Measurements from ENCODE around the gene AIP. TPM values are rescaled to one million over a fixed set of nuclear protein-coding genes. Genes with fewer than 3 reads are reported as not detected.

AIP gene
- polyA plus RNA-seq, 6 donors from 2014 or later = 86.8 to 149 (median 120) TPM

DNA sequence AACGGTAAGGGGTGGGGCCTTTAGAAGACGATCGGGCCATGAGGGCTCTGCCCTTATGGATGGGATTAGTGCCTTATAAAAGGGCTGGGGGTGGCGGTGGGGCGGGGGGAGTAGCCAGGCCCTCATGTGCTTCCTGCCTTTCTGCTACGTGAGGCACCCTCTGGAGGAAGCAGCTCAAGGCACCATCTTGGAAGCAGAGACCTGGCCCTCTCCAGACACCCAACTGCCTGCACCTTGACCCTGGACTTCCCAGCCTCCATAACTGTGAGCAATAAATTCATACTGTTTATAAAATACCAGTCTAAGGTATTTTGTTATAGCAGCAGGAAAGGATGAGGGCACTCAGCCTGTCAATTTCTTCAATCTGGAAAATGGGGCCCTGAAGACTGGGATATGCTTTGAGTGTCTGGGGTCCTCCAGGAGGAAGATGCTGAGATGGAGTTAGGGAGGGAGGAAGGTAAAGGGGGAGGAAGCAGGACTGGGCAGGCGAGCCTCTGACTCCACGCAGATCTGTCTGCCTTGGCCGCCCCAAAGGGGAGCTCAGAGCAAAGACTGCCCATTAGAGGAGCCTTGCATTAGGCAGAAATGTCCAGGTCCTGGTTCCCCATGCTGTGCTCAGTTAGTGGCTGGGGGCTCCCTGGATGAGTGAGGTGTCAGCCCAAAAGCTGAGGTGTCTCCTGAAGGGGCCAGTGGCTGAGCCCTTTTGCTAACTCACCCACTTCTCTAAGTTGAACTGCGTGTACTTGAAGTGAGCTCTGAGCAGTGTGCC, 35.1 kb downstream of the AIP start:
- H3K9me3 Mint-ChIP-seq = no peaks in the 10 kb centered on the region
- no peaks in the 10 kb centered on the region for H3K36me3 Mint-ChIP-seq
- no peak overlapping the region for H3K4me3 Mint-ChIP-seq
- H3K4me1 Mint-ChIP-seq = no peaks in the 10 kb centered on the region
- no peak for DNase-seq
- no peak overlapping the region for H3K27ac Mint-ChIP-seq
- ATAC-seq (ENCODE audit: low read depth in 2 of 2) = no peak
- H3K27me3 Mint-ChIP-seq = peaks cover 6 to 36% (median 22%) of the 10 kb centered on the region in 3 donors

DNA sequence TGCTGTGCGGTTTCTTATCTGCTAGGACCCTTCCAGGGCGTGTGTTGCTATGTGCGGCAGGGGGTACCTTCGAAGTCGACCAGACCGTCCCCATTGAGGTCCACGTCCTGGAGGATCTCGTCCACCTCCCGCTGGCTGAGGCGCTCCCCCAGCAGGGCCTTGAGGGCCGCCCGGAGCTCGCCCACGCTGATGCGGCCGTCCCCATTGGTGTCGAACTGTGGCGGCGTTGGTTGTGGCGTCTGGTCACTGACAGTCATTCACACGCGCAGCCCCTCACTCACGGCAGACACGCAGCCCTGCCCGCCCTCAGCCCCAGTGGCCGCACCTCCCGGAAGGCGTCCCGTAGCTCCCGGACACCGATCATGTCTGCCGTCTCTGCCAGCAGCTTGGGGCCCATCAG, 36.9 kb downstream of the AIP start:
- H3K4me1 Mint-ChIP-seq = no peaks in the 10 kb centered on the region
- no peak overlapping the region for H3K4me3 Mint-ChIP-seq
- no peaks in the 10 kb centered on the region for H3K36me3 Mint-ChIP-seq
- no peaks in the 10 kb centered on the region for H3K9me3 Mint-ChIP-seq
- peaks cover 0 to 33% (median 28%) of the 10 kb centered on the region in 3 donors for H3K27me3 Mint-ChIP-seq
- H3K27ac Mint-ChIP-seq = no peak overlapping the region
- ATAC-seq (ENCODE audit: low read depth in 2 of 2) = no peak
- DNase-seq = no peak

DNA sequence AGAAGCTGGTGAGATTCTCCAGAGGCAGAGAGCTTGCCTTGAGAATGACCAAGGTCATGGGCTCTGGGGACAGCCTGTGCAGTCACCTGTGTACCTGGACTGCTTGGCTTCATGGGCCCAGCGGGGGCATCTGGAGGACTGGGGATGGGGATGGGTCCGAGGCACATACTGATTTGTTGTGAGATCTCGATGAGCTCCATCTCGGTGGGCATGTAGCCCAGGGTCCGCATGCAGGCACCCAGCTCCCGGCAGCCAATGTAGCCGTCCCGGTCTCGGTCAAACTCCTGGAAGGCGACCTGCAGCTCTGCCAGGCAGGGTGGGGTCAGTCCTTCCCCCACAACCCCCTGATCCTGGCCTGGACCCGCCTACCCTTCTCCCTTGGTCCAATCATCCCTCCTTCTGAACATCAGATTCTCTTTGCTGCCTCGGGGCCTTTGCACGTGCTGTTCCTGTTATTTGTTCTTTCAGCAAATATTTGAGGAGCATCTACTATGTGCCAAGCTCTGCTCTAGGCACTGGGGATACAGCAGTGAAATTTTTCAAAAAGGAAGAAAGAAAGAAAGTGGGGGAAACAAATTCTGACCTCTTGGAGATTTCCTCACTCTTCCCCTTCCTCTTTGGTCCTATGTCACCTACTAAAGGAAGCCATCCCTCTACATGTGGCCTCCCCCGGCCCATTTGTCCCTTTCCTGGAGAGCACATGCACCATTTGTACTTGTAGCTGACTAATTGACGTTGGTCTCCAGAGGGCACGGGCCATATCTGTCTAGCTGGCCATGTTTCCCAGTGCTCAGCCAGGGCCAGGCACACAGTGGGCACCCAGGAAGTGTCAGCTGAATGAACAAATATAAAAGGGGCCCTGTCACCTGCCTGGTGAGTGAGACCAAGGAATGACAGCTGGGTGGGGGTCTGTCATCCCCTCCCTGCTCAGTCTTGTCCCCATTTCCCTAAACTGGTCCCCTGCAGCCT, 38.3 kb downstream of the AIP start:
- H3K27ac Mint-ChIP-seq = no peak overlapping the region
- no peak for DNase-seq
- no peak for ATAC-seq (ENCODE audit: low read depth in 2 of 2)
- no peaks in the 10 kb centered on the region for H3K9me3 Mint-ChIP-seq
- H3K4me3 Mint-ChIP-seq = no peak overlapping the region
- no peaks in the 10 kb centered on the region for H3K4me1 Mint-ChIP-seq
- H3K27me3 Mint-ChIP-seq = peaks cover 0 to 38% (median 29%) of the 10 kb centered on the region in 3 donors
- no peaks in the 10 kb centered on the region for H3K36me3 Mint-ChIP-seq

DNA sequence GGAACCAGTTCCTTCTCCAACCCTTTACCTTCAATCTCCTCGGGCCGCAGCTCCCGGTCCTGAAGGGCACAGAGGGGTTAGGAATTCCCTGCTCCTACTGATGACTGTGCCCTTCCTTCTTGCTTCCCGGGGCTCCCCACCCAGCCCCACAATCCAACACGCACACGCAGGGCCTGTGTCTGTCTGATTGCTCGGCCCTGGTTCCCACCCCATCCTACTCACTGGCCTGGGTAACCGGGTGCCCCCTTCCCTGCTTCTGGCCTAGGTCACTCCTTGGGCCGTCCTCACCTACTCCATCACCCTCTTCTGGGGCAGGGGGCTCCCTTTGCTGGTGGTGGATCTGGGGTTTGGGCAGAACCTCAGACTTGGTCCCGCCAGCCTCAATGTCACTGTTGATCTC, 39.1 kb downstream of the AIP start:
- DNase-seq = no peak
- ATAC-seq (ENCODE audit: low read depth in 2 of 2) = no peak
- Mint-ChIP-seq H3K4me3 (no peak overlapping the region), H3K27me3 (peaks cover 0 to 42% (median 35%) of the 10 kb centered on the region in 3 donors), H3K9me3 (no peaks in the 10 kb centered on the region), H3K27ac (peak overlapping the region in 1 of 6 donors; percentile 83), H3K36me3 (peaks cover 0 to under 1% of the 10 kb centered on the region in 2 donors), H3K4me1 (no peaks in the 10 kb centered on the region)

DNA sequence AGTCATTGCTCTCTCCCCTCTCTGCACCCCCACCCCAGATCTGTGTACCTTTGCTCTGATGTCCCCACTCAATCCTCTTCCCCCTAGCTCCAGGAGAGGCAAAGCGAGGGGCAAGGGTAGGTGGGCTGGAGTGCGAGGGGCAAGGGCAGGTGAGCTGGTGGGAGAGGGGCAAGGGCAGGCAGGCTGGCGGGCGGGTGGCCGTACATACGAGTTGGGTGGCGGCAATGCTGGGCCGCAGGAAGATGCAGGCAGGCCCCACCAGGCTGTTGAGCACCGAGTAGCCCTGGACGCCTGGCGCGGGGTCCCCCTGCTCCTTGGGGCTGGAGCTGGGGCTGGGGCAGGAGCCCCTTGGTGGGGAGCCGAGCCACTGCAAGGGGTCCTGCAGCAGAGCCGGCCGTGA, 39.5 kb downstream of the AIP start:
- H3K27me3 Mint-ChIP-seq = peaks cover 2 to 44% (median 39%) of the 10 kb centered on the region in 3 donors
- H3K27ac Mint-ChIP-seq = no peak overlapping the region
- H3K36me3 Mint-ChIP-seq = peaks cover 0 to 5% of the 10 kb centered on the region in 2 donors
- no peaks in the 10 kb centered on the region for H3K4me1 Mint-ChIP-seq
- H3K9me3 Mint-ChIP-seq = peaks cover 0 to 3% (median 0%) of the 10 kb centered on the region in 7 donors
- no peak overlapping the region for H3K4me3 Mint-ChIP-seq
- DNase-seq (no peak), ATAC-seq (ENCODE audit: low read depth in 2 of 2) (no peak)

DNA sequence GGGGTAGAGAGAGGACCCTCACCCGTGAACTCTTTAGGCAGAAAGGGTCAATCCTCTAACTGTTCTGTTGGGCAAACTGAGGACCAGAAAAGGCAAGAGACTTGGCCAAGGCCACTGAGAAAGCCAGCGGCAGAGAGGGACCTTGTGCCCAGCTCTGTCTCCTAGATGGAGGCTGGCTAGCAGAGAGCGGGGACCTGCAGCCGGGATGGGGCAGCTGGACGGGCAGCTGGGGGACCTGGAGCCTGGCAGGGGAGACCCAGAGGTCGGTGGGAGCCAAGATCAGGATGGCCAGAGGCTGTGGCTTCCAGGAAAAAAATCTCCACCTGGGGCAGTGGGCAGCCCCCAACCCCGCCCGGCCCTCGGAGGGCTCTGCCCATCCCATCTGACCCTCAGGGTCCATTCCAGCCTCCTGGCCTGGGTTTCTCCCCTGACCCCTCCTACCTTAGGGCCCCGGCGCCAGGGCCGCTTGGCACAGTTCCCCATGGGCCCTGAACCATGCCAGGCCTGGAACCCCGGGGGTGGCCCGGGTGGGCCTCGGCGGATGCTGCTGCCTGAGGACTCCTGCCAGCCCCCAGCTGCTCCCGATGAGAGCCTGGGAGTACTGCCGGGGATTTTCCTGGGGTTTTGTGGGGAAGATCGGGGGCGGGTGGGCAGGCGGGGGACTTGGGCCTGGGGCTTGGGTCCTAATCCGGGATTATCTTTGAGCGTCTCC, 40.2 kb downstream of the AIP start, which contains the start of gene CABP2:
Gene CABP2, minus strand, starts transcription at position 603 of the 712 bp plus-strand sequence. Its CDS starts 120 bp downstream, at position 483.
- H3K4me3 Mint-ChIP-seq = no peak within 1 kb of the TSS
- H3K4me1 Mint-ChIP-seq = no peaks in the 10 kb centered on the region
- DNase-seq = no peak
- H3K27ac Mint-ChIP-seq = no peak within 1 kb of the TSS
- no peak for ATAC-seq (ENCODE audit: low read depth in 2 of 2)
- H3K36me3 Mint-ChIP-seq = peaks cover 0 to 5% of the 10 kb centered on the region in 2 donors
- H3K27me3 Mint-ChIP-seq = peaks cover 6 to 51% (median 45%) of the 10 kb centered on the region in 3 donors
- peaks cover 0 to 6% (median 0%) of the 10 kb centered on the region in 7 donors for H3K9me3 Mint-ChIP-seq

DNA sequence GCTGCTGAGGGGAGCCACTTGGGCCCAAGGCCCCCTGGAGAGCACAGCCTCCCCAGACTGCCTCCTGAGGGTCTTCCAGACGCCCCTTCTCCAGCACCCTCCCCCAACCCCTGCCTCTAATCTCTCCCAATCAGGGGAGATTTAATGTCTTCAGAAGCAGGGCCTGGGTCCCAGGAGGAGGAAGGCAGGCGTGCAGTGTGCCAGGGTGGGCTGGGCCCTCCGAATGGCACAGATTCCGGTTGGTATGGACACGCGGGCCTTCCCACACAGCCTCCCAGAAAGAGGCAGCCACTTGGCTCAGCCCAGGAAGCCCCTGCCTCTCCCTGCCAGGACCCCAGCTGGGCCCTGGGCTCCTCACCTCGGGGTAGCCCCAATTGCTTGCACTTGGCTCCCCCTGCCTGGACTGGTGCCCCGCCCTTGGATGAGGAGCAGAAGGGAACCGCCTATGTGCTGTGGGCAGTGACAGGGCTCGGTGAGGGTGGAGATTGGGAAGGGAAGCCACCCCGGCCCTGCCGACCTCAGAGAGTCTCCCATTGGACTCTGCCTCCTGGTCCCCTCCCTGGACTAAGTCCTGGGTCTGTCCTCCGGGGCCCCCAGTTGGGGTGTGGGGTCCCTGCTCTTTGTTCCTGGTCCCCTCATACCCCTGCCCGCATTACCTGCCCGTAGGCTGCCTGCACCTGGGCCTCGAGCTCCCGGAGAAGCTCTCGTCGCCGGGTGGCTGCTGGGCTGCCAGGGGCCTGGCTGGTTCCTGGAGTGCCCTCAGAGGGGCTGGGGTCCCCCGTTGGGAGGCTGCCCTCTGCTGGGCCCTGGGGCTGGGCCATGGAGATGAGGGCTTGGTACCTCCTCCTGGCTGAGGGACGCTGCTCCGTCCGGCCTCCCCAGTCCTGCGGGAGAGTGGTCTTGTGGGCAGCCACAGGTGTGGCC, 41.0 kb downstream of the AIP start:
- no peaks in the 10 kb centered on the region for H3K4me1 Mint-ChIP-seq
- no peak for DNase-seq
- H3K27me3 Mint-ChIP-seq = peaks cover 6 to 52% (median 45%) of the 10 kb centered on the region in 3 donors
- no peak overlapping the region for H3K27ac Mint-ChIP-seq
- no peak overlapping the region for H3K4me3 Mint-ChIP-seq
- peaks cover 0 to 6% (median 0%) of the 10 kb centered on the region in 7 donors for H3K9me3 Mint-ChIP-seq
- peaks cover 0 to 5% of the 10 kb centered on the region in 2 donors for H3K36me3 Mint-ChIP-seq
- ATAC-seq (ENCODE audit: low read depth in 2 of 2) = no peak

DNA sequence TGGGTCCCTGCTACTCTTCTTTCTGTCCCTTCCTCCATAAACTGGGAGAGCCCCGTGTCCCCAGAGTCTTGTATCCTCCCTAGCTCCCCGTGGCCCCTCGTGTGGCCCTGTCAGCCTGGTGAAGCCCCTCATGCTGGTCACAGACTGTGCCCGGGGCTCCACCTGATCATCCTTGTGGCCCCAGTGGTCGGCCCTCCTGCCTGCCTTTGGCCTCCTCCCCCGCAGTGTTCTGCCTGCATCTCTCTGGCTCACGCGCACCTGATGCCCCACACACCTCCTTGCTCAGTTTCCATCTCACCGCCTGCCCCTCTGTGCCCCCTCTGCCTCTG, 41.6 kb downstream of the AIP start:
- ATAC-seq (ENCODE audit: low read depth in 2 of 2) (no peak), DNase-seq (no peak)
- peaks cover 6 to 56% (median 49%) of the 10 kb centered on the region in 3 donors for H3K27me3 Mint-ChIP-seq
- H3K4me3 Mint-ChIP-seq = no peak overlapping the region
- H3K36me3 Mint-ChIP-seq = peaks cover 0 to 5% of the 10 kb centered on the region in 2 donors
- H3K9me3 Mint-ChIP-seq = peaks cover 0 to 6% (median 0%) of the 10 kb centered on the region in 7 donors
- H3K27ac Mint-ChIP-seq = peak overlapping the region in 1 of 6 donors; percentile 56
- H3K4me1 Mint-ChIP-seq = no peaks in the 10 kb centered on the region

DNA sequence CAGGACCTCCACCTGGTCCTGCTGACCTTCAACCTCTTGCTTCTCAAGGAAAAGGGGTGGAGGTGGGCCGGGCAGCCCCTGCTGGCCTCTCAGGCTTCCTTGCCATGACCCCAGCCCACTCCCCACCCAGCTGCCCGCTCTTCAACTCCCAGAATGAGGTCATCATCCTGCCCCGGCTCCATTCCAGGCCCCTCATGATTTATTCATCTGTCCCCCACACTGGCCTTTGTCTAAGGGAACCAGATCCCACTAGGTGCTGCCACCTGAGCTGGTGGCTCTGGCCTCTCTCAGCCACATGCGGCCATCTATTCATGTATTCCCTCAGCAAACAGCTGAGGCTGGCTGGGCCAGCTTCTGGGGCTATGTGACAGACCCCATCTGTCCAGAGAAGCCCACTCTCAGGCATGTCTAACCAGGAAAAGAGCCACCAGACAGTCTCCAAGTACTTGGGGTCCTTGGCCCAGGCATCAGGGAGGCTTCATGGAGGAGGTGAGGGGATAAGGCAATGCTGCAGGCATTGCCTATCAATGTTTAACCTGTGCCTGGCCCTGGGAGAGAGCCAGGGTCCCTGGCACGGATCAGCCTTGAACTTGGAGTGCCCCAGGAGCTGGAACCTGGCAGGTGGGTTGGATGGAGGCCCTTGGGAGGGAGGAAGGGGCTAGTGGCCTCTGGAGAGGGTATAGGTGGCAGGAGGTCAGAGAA, 42.6 kb downstream of the AIP start:
- Mint-ChIP-seq H3K9me3 (peaks cover 0 to 6% (median 0%) of the 10 kb centered on the region in 7 donors), H3K4me1 (no peaks in the 10 kb centered on the region), H3K36me3 (peaks cover 0 to 5% of the 10 kb centered on the region in 2 donors), H3K27ac (no peak overlapping the region), H3K4me3 (no peak overlapping the region), H3K27me3 (peaks cover 6 to 57% (median 51%) of the 10 kb centered on the region in 3 donors)
- ATAC-seq (ENCODE audit: low read depth in 2 of 2) (no peak), DNase-seq (no peak)

DNA sequence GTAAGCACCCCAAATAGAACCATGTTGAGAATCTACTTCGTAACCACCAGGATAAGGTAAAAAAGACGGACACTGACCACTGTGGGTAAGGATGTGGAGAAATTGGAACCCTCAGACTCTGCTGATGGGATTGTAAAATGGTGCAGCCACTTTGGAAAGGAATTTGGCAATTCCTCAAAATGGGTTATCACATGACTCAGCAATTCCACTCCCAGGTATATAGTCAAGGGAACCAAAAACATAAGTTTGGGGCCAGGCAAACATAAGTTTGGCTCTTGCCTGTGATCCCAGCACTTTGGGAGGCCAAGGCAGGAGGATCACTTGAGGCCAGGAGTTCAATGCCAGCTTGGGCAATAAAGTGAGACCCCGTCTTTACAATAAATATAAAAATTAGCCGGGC, 45.5 kb downstream of the AIP start:
- no peak for DNase-seq
- peaks cover 6 to 52% (median 43%) of the 10 kb centered on the region in 3 donors for H3K27me3 Mint-ChIP-seq
- H3K4me1 Mint-ChIP-seq = no peaks in the 10 kb centered on the region
- peaks cover 2 to 14% (median 6%) of the 10 kb centered on the region in 7 donors for H3K9me3 Mint-ChIP-seq
- H3K4me3 Mint-ChIP-seq = no peak overlapping the region
- ATAC-seq (ENCODE audit: low read depth in 2 of 2) = no peak
- peaks cover 0 to 5% of the 10 kb centered on the region in 2 donors for H3K36me3 Mint-ChIP-seq
- no peak overlapping the region for H3K27ac Mint-ChIP-seq

DNA sequence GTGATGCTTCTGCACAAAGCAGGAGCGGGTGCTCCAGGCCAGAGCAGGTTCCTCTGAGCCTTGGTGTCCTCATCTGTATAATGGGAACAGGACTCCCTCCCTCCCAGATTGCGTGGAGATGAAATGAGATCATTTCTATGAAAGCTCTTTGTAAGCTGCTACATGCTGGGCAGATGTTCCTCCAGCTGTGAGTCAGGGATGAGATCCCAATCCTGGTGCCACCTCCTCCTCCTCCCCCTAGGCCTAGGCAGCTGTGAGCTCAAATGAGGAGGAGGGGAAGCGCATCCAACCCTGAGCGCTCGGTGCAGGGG, 47.4 kb downstream of the AIP start:
- H3K27me3 Mint-ChIP-seq = peaks cover 6 to 49% (median 41%) of the 10 kb centered on the region in 3 donors
- no peak for ATAC-seq (ENCODE audit: low read depth in 2 of 2)
- H3K9me3 Mint-ChIP-seq = peaks cover 11 to 28% (median 14%) of the 10 kb centered on the region in 7 donors
- H3K36me3 Mint-ChIP-seq = peaks cover 5 to 18% of the 10 kb centered on the region in 2 donors
- H3K4me3 Mint-ChIP-seq = no peak overlapping the region
- H3K27ac Mint-ChIP-seq = no peak overlapping the region
- DNase-seq = no peak
- no peaks in the 10 kb centered on the region for H3K4me1 Mint-ChIP-seq

DNA sequence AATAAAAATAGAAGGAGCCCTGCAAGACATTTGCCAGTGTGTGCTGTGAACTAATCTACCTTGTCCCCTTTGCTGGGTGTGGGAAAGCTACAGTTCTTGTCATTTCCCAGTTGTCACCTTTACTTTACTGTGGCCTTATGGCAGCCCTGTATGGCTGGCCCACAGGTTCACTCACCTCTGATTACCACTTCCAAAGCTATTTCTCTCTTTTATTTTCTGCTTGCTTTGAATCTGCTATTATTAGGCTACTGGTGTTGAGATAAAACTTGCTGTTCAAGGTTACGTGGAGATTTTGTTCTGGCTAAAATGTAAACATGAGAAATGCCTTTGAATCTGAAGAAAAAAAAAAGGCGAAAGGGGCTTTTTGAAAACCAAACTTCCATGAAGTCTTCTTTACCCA, 50.1 kb downstream of the AIP start:
- Mint-ChIP-seq H3K9me3 (peaks cover 6 to 28% (median 17%) of the 10 kb centered on the region in 7 donors), H3K4me3 (no peak overlapping the region), H3K27ac (no peak overlapping the region), H3K27me3 (peaks cover 0 to 22% (median 21%) of the 10 kb centered on the region in 3 donors), H3K36me3 (peaks cover 5 to 12% of the 10 kb centered on the region in 2 donors), H3K4me1 (no peaks in the 10 kb centered on the region)
- DNase-seq = no peak
- ATAC-seq (ENCODE audit: low read depth in 2 of 2) = no peak

All from naive B cell (primary cell).